Stomach (tissue), 4 donors: ENCODE results near the gene NCOA5.

ENCODE experiments used
- CTCF ChIP-seq, 7 experiments: fragments of 450-650 bp in 4 of 7; fragments of 200-600 bp in 3 of 7; sonication (generic) in 3 of 7; IDR thresholded peaks; one replicate each; pipeline ENCODE4 v1.5.1; 2016 to 2019; ENCODE audit warnings: antibody characterized with exemption in 7 of 7, control low read depth in 2 of 7, mild to moderate bottlenecking in 1 of 7
- EP300 ChIP-seq: sonication (generic); formaldehyde crosslinking; IDR thresholded peaks from one replicate; pipeline ENCODE4 v1.6.1; 2017; ENCODE audit warnings: antibody characterized with exemption
- POLR2A ChIP-seq, 4 donors: fragments of 450-650 bp; IDR thresholded peaks; one replicate each; pipeline ENCODE4 v1.6.1; 2016; ENCODE audit warnings: antibody characterized with exemption in 4 of 4, control low read depth in 2 of 4, mild to moderate bottlenecking in 1 of 4, moderate library complexity in 1 of 4
- POLR2AphosphoS5 ChIP-seq, 3 donors: sonication (generic); formaldehyde crosslinking; IDR thresholded peaks; one replicate each; pipeline ENCODE4 v1.6.1; 2016; ENCODE audit warnings: antibody characterized with exemption in 3 of 3

GRCh38 chr20:46121184-46121930 is 31.6 kb upstream of the NCOA5 start:
- TF ChIP-seq CTCF (IDR thresholded peaks at IDR 0.05) (no peak), POLR2AphosphoS5 (IDR thresholded peaks at IDR 0.05) (no peak), POLR2A (IDR thresholded peaks at IDR 0.05) (no peak), EP300 (no peak)
